HuH-7.5 (cell line): Measurements from ENCODE around the gene KANTR.

ENCODE experiments used
- DNase-seq: peaks from one replicate; pipeline ENCODE4 v3.0.0; 2011; ENCODE audit warnings: low spot score

KANTR gene

DNA sequence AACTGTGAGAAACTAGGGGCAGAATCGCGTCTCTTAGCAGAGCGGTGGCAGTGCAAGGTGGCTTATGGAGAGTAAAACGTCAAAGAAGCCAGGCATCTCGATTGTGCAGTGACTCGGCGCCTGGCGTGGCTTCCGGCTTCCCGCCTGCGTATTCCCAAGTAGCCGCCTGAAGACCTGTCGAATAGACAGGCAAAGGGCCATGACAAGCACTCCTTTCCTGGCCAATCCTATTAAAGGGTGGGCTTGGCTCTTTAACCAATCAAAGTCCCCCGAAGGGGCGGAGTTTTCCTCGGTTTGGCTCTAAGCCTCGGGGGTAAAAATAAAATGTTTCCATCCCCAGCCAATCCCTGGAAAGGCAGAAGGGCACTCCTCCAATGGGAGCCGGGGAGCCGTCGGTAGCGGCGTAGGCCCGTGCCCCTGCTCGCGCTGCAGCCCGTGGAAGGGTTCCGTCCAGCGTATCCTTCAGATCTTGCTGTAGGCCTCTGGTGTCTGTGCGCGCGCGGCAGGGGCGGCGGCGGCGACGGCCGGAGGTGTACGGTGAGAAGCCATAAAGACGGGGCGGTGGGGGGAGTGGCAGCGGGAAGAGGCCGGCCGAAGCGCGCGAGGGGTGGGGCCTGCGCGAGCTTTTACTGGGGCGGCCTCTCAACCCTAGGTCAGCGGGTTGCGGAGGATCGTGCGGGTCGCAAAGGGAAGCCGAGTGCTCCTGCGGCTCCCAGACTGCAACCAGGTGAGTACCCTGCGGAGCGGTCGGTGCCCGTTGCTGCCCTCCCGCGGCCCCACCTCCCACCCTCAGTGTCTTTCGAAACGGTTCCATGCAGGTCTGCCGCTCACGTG, at the start of gene KANTR:
TSS of gene KANTR (plus strand) at position 395 of the 834 bp plus-strand sequence. CDS start 30,131 bp downstream, outside the sequence.
- DNase-seq = peak; percentile 78

DNA sequence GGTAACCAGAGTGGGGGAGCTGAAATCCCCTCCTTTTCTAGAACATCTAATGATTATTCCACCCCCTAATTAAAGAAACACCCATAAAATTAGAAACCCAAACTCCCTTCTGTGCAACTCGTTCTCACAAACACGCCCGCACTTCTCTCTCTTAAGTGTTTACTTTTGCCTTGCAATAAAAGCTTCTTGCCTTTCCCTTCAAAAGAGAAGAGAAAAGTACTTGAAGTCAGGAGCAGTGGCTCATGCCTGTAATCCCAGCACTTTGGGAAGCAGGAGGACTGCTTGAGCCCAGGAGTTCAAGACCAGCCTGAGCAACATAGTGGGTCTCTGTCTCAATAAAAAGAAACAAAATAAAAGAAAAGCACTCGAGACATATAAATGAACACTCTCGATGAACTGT, 48.9 kb upstream of the KANTR start:
- DNase-seq = no peak

- no peak for DNase-seq
These were observed 46.7 kb upstream of the KANTR start for GRCh38 chrX:53047228-53047627.

GRCh38 chrX:53048169-53049126, 45.5 kb upstream of the KANTR start, which contains the start of gene GPR173:
TSS of gene GPR173 (plus strand) at chrX:53048789. CDS start at chrX:53076622, 27,833 bp downstream.
- no peak for DNase-seq

GRCh38 chrX:53049127-53049517, 44.8 kb upstream of the KANTR start:
- DNase-seq = no peak

GRCh38 chrX:53050841-53051240, 43.1 kb upstream of the KANTR start:
- no peak for DNase-seq

DNA sequence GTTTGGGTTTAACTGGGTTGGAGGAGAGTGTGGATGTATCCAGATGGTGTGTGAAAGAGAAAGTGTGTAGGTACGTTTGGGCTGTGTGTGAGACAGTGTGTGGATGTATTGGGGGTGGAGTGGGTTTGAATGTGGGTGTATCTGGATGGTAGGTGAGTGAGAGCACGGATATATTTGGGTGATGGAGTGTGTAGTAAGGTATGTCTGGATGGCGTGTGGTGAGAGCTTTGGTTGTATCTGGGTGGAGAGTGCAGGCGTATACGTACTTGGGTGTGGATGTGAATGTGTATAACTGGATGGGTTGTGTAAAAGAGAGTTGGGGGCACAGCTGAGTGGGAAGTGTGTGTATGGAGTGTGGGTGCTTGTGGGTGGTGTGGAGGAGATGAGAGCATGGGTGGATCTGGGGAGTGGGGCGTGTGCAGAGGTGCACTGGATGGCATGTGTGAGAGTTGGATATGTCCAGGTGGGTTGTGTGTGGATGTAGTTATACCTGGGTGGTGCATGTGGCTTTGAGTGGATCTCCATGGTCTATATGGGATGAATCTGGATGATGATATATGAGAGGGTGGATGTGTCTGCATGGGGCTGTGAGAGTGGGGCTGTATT, 38.6 kb upstream of the KANTR start:
- DNase-seq = no peak

GRCh38 chrX:53056292-53056691, 37.6 kb upstream of the KANTR start:
- DNase-seq = no peak

DNA sequence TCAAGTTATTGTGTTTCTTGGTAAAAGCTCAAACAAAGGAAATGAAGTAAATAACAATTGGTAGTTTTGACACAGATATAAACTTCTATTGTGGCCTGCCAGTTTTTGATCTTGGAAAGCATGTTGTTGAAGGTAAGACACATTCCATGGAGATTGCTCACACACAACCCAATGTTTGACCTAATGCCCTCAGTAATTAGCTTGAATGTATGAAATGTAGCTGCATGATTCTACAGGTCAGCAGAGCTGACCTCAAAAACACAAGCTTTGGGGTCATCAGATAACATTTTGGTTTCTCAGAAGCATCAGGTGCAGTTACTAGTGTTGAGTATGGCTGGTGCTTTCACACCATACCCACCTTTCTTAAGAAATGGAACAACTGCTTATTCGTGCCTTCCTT, 28.8 kb upstream of the KANTR start:
- no peak for DNase-seq

DNA sequence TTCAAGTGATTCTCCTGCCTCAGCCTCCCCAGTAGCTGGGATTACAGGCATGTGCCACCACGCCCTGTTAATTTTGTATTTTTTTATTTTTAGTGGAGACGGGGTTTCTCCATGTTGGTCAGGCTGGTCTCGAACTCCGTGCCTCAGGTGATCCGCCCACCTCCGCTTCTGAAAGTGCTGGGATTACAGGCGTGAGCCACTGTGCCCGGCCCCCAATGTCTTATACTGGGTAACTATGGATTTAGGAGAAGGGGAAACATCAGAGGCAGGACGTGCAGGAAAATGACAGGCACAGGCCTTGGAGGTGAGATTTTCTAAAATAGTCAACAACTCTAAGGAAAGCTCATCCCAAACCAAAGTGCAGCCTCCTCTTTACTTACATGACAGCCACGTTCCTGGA, 22.9 kb upstream of the KANTR start:
- no peak for DNase-seq

DNA sequence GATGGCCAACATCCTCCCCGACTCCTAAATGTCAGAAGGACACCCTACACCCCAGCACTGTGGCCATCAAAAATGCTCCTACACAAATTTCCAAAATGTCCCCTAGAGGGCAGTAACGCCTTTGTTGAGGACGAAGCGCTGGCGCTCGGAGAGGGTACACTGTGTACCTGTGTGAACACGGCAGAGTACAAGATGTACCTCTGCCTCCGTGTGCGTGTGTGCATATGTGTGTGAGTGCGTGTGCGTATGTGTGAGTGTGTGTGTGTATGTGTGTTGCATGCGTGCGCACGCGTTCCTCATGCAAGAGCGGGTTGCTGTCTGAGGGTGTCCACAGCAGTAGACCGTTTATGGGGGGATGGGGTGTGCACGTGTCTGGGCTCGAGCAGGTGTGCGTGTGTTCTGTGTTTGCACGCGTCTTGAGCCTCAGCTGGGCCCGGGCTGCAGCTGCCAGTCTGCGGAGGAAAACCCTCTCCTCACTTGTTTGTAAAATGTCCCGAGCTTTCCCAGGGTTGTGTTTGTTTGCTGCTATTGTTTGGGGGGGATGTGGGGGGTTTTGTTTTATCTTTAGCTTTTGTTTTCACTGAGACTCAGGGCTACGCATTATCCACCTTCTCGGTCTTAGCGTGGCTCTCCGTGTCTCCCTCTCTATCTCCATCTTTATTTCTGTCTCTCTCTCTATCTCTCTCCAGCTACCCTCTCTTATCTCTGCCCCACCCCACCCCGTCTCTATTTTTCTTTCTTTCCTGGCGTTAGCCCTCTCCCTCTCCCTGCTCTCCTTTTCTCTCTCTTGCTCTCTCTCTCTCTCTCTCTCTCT, 22.1 kb upstream of the KANTR start:
- no peak for DNase-seq

GRCh38 chrX:53072418-53073114, 21.4 kb upstream of the KANTR start:
- DNase-seq = no peak

- no peak for DNase-seq
These were observed 20.8 kb upstream of the KANTR start for GRCh38 chrX:53073115-53073586.

- DNase-seq = no peak
These were observed 18.9 kb upstream of the KANTR start for GRCh38 chrX:53075011-53075410.

- no peak for DNase-seq
These were observed 17.3 kb upstream of the KANTR start for GRCh38 chrX:53076671-53077070.

DNA sequence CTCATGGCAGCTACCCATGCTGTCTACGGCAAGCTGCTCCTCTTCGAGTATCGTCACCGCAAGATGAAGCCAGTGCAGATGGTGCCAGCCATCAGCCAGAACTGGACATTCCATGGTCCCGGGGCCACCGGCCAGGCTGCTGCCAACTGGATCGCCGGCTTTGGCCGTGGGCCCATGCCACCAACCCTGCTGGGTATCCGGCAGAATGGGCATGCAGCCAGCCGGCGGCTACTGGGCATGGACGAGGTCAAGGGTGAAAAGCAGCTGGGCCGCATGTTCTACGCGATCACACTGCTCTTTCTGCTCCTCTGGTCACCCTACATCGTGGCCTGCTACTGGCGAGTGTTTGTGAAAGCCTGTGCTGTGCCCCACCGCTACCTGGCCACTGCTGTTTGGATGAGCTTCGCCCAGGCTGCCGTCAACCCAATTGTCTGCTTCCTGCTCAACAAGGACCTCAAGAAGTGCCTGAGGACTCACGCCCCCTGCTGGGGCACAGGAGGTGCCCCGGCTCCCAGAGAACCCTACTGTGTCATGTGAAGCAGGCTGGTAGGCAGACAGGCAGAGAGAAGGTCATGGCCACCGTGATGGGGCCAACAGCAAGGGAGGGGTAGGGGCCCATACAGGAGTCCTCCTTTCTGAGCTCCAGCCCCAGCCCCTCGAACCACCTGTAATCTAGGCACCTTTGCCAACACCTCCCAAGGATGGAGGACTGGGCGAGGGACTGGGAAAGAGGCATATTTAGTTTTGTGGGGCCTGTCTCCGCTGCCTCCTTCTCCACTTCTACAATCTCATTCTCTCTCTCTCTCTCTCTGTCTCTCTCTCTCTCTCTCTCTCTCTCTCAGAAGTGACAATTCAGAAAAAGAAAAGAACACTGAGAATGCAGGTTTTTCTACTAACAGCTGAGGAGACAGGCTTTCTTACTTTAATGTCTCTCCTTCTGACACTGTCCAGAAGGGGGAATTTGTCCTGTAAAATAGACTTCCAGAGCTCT, 16.4 kb upstream of the KANTR start:
- DNase-seq = no peak

GRCh38 chrX:53078943-53079342, 15.0 kb upstream of the KANTR start:
- DNase-seq = no peak

- DNase-seq = no peak
These were observed 13.0 kb upstream of the KANTR start for GRCh38 chrX:53080628-53081580.
